Astrocyte (in vitro differentiated cells and primary cell): ENCODE results near the gene CREB5.

ENCODE experiments used
- EZH2 ChIP-seq: IDR thresholded peaks from 2 replicates; pipeline ENCODE4 v1.6.1; 2012; ENCODE audit warnings: mild to moderate bottlenecking, low read length, inconsistent platforms; ENCODE audit not compliant: insufficient read depth
- TF ChIP-seq, protein P1 (sequence below): IDR thresholded peaks from 2 replicates; pipeline ENCODE4 v1.5.1; 2011; ENCODE audit warnings: low read depth, mild to moderate bottlenecking, inconsistent platforms, low read length, moderate library complexity; ENCODE audit not compliant: insufficient read depth

GRCh38 chr7:28702171-28702570 lies 289.9 kb downstream of the CREB5 start:
- TF ChIP-seq, protein P1, sequence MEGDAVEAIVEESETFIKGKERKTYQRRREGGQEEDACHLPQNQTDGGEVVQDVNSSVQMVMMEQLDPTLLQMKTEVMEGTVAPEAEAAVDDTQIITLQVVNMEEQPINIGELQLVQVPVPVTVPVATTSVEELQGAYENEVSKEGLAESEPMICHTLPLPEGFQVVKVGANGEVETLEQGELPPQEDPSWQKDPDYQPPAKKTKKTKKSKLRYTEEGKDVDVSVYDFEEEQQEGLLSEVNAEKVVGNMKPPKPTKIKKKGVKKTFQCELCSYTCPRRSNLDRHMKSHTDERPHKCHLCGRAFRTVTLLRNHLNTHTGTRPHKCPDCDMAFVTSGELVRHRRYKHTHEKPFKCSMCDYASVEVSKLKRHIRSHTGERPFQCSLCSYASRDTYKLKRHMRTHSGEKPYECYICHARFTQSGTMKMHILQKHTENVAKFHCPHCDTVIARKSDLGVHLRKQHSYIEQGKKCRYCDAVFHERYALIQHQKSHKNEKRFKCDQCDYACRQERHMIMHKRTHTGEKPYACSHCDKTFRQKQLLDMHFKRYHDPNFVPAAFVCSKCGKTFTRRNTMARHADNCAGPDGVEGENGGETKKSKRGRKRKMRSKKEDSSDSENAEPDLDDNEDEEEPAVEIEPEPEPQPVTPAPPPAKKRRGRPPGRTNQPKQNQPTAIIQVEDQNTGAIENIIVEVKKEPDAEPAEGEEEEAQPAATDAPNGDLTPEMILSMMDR, result no peak
- TF ChIP-seq EZH2, result no peak
